GM18861 (cell line): ENCODE results near the gene ENAH.

Source experiments
- ATAC-seq: cut with Tn5 transposase; IDR thresholded peaks from one replicate; pipeline ENCODE4 v1.9.1; 2021; ENCODE audit not compliant: unreplicated experiment

ENAH gene

GRCh38 chr1:225608014-225608796, 44.7 kb downstream of the ENAH start:
- ATAC-seq, result no peak

- ATAC-seq, result no peak
These were observed 45.6 kb downstream of the ENAH start for GRCh38 chr1:225607355-225607754.

DNA sequence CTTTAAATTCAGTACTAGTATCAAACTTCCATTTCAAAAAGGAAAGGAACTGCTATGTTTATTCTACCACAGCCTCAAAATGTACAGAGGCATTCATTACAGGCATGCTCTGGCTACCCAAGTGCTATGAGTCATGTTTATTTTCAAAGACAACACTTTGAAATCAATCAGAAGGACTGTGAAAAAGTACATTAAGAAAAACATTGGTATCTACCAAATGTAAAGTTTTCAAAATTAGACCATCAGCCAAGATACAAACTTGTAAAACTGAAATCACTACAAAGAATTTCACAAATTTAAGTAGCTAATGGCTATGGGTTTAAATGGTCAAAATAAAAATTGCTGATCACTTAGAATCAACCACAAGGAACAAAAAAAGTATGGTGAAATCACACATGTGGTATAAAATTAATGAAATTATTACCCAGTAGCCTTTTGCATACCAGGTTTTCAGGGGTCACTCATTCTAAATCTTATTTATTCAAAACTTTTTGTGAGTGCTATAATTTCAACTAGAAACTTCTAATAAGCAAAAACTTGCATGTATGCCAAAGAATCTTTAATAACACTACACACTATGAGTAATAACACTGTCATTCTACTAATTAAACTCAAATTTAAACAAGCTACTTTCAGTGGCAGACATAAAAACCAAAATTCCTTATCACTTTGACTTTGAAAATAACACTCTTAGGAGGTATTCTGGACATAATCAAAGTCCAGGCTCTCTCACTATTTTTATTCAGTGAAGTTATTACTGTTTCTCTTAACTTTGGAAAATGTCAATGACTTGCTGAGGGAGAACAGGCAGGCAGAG, 49.2 kb downstream of the ENAH start:
- no peak for ATAC-seq

DNA sequence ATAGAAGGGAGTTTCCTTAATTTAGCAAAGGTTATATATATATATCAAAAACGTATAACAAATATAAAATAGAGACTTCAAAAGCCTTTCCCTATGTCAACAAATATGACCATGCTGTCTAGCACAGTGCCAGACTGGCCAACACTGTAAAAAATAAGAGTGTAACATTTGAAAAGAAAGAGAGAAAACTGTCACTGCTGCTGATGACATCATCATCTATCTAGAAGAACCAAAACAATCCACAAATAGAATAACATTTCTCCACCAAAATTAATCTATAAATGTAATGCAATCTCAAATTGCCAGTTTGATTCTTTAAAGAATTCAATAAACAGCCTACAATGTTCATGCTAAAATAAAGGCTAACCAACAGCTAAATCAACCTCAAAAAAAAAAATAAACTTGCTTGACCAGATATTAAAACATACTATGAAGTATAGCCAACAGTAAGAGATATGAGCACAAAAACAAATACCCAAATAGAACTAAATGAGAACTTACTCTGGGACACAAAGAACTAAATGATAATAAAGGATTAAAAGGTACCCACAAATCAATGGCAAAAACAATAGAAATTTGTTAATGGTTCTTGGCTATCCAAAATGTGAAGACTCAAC, 50.2 kb downstream of the ENAH start:
- no peak for ATAC-seq

DNA sequence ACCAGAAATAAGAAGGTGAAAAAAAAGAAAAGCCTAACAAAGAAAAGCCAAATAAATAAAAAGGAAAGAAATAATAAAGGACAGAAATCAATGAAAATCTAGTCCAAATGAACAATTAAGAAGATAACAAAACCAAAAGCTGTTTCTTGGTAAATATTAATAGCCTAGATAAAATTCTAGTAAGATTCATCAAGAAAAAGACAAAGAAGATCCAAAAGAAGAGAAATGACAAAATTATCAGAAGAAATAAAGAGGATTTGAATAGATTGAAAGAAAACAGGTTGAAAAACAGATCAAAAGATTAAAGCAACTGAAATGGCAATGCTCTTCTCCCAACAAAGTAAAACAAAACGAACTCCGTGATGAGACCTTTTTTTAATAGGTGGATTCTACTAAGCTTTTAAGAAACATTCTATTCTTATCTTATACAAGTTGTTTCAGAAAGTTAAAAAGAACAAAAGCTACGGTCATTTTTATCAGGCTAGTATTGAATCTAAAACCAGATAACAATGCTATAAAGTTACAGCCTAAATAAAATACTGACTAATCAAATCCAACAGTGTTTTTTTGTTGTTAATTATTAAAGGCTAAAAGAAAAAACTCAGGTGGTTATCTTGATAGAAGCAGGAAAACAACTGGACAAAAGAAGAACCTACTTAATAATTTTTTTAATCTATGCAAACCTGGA, 50.9 kb downstream of the ENAH start:
- no peak for ATAC-seq

DNA sequence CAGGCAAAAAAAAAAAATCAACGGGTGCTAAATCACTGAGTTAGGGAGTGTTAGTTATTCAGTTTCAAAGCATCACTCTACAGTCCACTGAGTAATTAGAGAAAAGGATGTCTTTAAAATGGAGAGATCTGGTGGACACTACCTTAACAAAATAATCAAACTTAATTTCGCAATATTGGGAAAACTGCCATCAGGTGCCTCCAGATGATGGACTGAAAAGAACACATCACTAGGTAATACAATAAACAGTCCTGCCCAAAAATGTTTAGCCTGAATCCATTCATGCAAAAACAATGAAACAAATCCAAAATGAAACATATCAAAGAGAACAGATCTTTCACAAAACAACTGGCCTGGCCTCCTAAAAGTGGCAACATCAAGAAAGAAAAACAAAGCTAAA, 54.1 kb downstream of the ENAH start:
- no peak for ATAC-seq

DNA sequence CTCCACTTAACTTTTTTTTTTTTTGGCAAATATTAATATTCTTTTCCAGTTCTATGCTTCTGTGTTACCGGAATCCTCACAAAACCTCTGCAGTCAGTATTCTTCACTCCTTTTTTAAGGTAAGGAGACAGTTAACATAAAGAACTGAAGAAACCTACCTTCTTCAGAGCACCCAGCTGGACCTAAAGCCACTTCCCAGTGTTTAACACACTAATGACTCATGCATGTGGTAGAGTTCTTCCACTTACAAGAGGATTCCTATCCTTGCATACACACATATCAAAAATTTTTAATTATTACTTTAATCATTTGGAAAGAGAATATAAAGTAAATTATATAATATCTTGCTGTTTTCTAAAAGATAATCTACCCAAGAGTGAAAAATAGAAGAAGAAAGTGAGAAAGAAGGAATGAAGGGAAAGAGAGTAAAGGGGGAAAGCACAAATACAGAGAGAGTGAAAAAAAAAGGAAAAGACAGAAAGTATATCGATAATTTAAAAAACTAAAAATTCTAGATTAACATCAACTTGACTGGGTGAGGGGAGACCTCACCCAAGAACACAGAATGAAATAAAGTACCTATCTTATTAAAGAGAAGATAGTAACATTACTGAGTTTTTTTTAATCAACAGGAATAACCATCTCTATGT, 54.9 kb downstream of the ENAH start:
- no peak for ATAC-seq

DNA sequence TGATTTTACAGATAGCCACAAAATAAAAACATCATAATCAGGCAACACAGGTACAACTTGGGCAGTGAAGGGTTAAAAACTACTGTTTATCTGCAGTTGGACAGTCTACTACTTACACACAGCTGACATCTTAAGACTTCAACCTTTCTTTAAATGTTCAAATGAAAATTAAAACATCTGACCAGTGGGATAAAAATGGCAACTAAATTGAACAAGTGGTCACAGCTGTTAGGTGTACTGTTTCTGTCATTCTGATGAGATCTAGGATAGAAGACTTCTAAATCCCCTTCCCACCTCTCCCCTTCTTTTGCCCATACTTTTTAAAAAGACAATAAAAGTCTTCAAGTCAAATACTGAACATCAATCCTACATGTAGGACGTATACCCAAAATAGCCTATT, 56.2 kb downstream of the ENAH start:
- no peak for ATAC-seq

GRCh38 chr1:225595974-225596551, 56.9 kb downstream of the ENAH start:
- no peak for ATAC-seq

- ATAC-seq, result no peak
These were observed 57.5 kb downstream of the ENAH start for GRCh38 chr1:225595452-225595851.

DNA sequence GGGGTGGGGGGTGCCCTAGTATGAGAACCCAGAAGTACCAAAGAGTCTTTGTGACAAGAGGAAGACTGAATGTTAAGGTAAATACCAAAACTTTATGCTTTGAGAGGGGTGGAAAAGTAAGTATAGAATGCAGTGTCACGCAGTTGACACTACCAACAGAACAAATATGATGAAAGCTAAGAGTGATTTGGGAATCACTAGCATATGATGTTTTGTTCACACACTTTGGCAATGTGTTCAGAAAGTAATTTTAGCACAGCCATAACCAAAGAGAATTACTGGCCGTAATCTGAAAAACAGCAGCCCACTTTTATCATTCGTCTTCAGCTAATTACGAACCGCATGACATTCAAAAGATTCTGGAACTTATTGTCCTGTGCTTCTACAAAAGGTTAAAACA, 59.5 kb downstream of the ENAH start:
- ATAC-seq, result no peak

DNA sequence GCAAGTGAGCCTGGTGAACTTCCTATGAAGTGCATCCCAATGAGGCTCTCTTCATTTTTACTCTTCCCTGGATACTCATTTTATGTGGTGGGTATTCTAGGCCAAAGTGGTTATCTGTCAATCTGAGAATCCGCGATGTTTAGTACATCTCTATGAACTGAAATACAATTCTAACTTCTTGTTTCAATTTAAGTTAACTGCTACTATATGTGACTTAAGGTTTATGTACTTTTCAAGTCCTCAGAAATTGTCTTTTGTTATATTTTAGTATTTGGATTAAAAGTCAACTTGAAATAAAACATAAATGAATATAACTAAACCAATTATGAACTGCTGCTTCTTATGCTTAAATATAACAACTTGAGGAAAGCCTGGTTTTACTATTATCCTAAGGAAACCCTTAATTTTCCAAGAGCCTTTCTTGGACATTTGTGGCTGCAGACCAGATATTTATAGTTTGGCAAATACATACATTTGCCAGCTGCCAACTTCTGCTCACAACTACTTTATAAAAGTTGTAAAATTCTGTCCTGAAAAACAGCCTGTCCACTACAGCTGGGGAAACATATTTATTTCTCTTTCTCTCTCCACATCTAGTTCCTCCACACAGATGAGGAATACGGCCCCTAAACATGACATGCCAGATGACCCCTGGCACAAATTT, 60.4 kb downstream of the ENAH start:
- no peak for ATAC-seq

GRCh38 chr1:225587310-225587709, 65.6 kb downstream of the ENAH start:
- ATAC-seq, result no peak

DNA sequence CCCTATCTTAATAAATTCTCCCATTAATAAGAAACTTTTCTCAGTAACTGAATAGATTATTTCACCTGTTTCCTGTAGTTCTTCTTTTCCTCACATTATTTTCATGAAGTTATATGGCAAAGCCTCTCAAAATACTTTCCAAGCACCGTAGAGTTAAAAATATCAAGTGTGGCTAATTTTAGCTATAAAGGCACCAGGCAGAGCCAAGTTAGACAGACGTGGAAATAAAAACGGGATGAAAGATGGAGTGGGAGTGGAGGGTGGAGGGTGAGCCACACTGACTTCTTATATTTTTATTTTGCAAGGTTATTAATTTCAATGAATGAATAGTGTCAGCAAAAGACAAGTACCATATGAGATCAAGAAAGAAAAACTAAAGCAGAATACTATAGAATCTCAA, 71.7 kb downstream of the ENAH start:
- ATAC-seq, result no peak

DNA sequence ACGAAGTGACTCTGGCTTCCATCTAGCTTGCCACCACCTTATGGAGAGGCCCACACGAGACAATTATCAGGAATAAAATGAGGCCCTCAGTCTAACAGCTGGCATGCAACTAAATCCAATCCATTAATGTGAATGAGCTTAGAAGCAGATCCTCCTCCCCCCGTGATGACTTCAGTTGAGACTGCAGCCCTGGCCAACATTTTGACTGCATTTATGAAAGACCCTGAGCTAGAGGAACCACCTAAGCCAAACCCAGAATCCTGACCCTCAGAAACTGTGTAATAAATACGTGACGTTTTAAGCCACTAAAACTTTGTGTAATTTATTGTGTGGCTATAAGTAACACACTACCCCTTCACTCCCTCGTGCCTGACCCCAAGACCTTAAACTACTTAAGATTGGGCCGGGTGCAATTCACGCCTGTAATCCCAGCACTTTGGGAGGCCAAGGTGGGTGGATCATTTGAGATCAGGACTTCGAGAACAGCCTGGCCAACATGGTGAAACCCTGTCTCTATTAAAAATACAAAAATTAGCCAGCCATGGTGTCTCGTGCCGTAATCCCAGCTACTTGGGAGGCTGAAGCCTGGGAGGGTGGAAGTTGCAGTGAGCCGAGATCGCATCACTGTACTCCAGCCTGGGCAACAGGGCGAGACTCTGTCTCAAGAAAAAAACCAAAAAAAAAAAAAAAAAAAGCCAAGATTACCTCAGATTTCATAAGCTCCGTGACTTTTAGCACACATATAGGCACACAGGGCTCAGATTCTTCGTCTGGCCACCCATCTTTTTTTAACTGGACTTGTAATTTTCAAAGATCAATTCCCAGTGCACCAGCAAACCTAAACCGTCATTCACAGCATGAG, 72.5 kb downstream of the ENAH start:
- ATAC-seq, result no peak

DNA sequence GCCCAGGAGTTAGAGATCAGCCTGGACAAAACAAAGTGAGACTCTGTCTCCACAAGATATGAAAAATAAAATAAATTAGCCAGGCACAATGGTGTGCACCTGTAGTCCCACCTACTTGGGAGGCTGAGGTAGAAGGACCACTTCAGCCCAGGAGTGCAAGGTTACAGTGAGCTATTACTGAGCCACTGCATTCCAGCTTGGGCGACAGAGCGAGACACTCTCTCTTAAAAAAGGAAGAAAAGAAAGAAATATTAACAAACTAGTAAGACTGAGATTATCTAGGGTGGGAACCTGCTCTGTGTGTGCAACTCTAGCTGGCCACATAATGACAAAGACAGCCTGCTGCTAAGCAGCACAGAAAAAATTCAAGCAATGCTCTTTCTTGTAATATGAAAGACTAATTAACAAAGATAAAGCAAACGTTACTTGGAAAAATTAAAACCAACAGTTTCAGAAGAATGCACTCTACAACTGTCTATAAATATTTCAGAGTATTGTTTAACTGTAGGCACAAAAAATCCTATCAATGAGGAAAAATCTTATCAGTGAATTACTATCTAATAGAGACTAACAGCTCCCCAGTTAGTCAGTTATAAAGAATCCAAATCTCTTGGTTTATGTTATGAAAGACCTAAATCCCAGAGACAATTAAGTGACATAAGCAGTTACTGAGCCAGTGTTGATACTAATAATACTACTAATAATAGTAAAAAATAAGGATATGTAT, 74.5 kb downstream of the ENAH start:
- no peak for ATAC-seq

- ATAC-seq, result no peak
These were observed 75.7 kb downstream of the ENAH start for GRCh38 chr1:225577241-225577640.

GRCh38 chr1:225573216-225573615, 79.7 kb downstream of the ENAH start:
- ATAC-seq, result no peak
